SIG-M5 treated with dmso at 0.1 percent for 504 hours (cell line): ENCODE results near the gene EPB41L3.

Experiments used
- DNase-seq: peaks from one replicate; lab custom pipeline; 2025; ENCODE audit not compliant: unreplicated experiment; lab: John Stamatoyannopoulos, UW

The EPB41L3 gene

GRCh38 chr18:5456577-5457461 is 87.0 kb downstream of the EPB41L3 start:
- DNase-seq, result peak; percentile 22

GRCh38 chr18:5455674-5456073 is 88.1 kb downstream of the EPB41L3 start:
- no peak for DNase-seq

- no peak for DNase-seq
Measured at GRCh38 chr18:5452943-5453443, 90.8 kb downstream of the EPB41L3 start.

- no peak for DNase-seq
Measured at GRCh38 chr18:5451871-5452270, 91.9 kb downstream of the EPB41L3 start.

GRCh38 chr18:5451150-5451549 is 92.6 kb downstream of the EPB41L3 start:
- DNase-seq, result no peak

- DNase-seq, result no peak
Measured at GRCh38 chr18:5449858-5450509, 93.8 kb downstream of the EPB41L3 start.

GRCh38 chr18:5447442-5447841 is 96.4 kb downstream of the EPB41L3 start:
- DNase-seq, result peak; percentile 76

- peak; percentile 22 for DNase-seq
Measured at GRCh38 chr18:5444847-5445246, 99.0 kb downstream of the EPB41L3 start.

GRCh38 chr18:5444269-5444668 is 99.5 kb downstream of the EPB41L3 start:
- no peak for DNase-seq

- DNase-seq, result peak; percentile 86
Measured at GRCh38 chr18:5439986-5440696, 103.7 kb downstream of the EPB41L3 start.

- DNase-seq, result no peak
Measured at GRCh38 chr18:5434425-5434824, 109.4 kb downstream of the EPB41L3 start.

GRCh38 chr18:5431836-5432575 is 111.8 kb downstream of the EPB41L3 start:
- no peak for DNase-seq

- no peak for DNase-seq
Measured at GRCh38 chr18:5430131-5430530, 113.7 kb downstream of the EPB41L3 start.

- no peak for DNase-seq
Measured at GRCh38 chr18:5429681-5430080, 114.1 kb downstream of the EPB41L3 start.

- DNase-seq, result no peak
Measured at GRCh38 chr18:5425721-5426120, 118.1 kb downstream of the EPB41L3 start.

GRCh38 chr18:5424903-5425664 is 118.7 kb downstream of the EPB41L3 start:
- peak; percentile 48 for DNase-seq

GRCh38 chr18:5422626-5423025 is 121.2 kb downstream of the EPB41L3 start:
- no peak for DNase-seq

GRCh38 chr18:5421981-5422380 is 121.8 kb downstream of the EPB41L3 start:
- DNase-seq, result no peak

- DNase-seq, result peak; percentile 5
Measured at GRCh38 chr18:5420906-5421305, 122.9 kb downstream of the EPB41L3 start.

GRCh38 chr18:5419601-5420000 is 124.2 kb downstream of the EPB41L3 start:
- DNase-seq, result no peak
